Left cardiac atrium (tissue), 4 donors: Measurements from ENCODE around the gene HSD17B4. TPM values are rescaled to one million over a fixed set of nuclear protein-coding genes. Genes with fewer than 3 reads are reported as not detected.
A peak's percentile ranks its signal among the peaks of the same experiment; 100 is the strongest.
"Not testable (repeated sequence)": the region's sequence is repeated elsewhere in the genome, so short reads cannot be mapped to it uniquely, and the experiment has no call there.

Source experiments
- ATAC-seq, 2 donors: fragments of 200-7000 bp; cut with Tn5 transposase; one replicate each; pipeline ENCODE4 v1.9.1; 2020; ENCODE audit warnings: mild to moderate bottlenecking in 2 of 2, moderate library complexity in 2 of 2
- DNase-seq: peaks from one replicate; pipeline ENCODE4 v3.0.0-alpha.2; 2020
- intact Hi-C, 2 donors: fragments of 100-400 bp; cut with DNase I; formaldehyde crosslinking; loops; one replicate each; pipeline versions ENCODE4 v1.14.1 to v1.15.1; 2022 to 2023
- long read RNA-seq: library from polyadenylated mRNA; unstranded; transcript quantifications from one replicate; pipeline ENCODE4 v2.0.0, GENCODE V29; 2021
- total RNA-seq, 2 donors: library from RNA; stranded (reverse); fragmentation: NEBNext Ultra II Directional; extraction: Animal tissue kit (Norgen Biotek cat#: 25700); gene quantifications; one replicate each; pipeline ENCODE4 v1.2.1, GENCODE V29; 2021
- donor health status: DM: no; HTN: yes; CAD: no.
- donor health status: DM: no; HTN: yes; CAD: no; lungs with severe emphysema.
- donor health status: DM: yes; HTN: yes; CAD: no.
- donor health status: Dilated cardiomyopathy.

HSD17B4 gene, protein sequence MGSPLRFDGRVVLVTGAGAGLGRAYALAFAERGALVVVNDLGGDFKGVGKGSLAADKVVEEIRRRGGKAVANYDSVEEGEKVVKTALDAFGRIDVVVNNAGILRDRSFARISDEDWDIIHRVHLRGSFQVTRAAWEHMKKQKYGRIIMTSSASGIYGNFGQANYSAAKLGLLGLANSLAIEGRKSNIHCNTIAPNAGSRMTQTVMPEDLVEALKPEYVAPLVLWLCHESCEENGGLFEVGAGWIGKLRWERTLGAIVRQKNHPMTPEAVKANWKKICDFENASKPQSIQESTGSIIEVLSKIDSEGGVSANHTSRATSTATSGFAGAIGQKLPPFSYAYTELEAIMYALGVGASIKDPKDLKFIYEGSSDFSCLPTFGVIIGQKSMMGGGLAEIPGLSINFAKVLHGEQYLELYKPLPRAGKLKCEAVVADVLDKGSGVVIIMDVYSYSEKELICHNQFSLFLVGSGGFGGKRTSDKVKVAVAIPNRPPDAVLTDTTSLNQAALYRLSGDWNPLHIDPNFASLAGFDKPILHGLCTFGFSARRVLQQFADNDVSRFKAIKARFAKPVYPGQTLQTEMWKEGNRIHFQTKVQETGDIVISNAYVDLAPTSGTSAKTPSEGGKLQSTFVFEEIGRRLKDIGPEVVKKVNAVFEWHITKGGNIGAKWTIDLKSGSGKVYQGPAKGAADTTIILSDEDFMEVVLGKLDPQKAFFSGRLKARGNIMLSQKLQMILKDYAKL
- 100 to 1,000 TPM; 199 to 213 TPM for total RNA-seq
- long read RNA-seq, transcript HSD17B4-201 (24 exons, 2,685 nt) = major isoform, 124 of 152 reads
- long read RNA-seq, partial matches to known transcripts = 12 of 152 reads
- long read RNA-seq, other reads (novel, unspliced or antisense) = 10 of 152 reads

DNA sequence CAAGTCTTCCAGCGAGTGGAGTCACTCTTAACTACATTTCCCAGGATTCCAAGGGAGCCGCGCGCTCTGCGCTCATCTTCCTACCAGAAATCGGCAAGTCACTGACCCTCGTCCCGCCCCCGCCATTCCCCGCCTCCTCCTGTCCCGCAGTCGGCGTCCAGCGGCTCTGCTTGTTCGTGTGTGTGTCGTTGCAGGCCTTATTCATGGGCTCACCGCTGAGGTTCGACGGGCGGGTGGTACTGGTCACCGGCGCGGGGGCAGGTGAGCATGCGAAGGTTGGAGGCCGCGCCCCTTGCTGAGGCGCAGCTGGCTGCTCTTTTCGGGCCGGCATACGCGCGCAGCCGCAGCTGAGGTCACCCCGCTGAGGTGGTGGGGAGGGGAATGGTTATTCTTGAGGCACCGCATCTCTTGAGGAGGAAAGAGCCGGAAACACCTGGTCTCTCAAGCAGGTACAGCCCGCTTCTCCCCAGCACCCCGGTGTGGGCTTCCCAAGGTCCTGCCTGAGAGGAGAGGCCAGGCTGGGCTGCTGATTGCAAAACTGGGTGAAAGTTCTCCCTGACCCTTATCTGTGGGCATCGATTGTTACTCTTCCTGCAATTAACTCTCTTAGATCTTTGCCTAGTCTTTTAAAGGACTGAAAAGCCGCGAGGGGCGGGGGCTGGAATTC is at the start of gene HSD17B4:
Gene HSD17B4, plus strand, starts transcription at position 125 of the 667 bp plus-strand sequence. Its CDS starts 79 bp downstream, at position 204.
- ATAC-seq = peak; percentile 96 to 99
- intact Hi-C loops = no loop called here
- DNase-seq = peak; percentile 93

DNA sequence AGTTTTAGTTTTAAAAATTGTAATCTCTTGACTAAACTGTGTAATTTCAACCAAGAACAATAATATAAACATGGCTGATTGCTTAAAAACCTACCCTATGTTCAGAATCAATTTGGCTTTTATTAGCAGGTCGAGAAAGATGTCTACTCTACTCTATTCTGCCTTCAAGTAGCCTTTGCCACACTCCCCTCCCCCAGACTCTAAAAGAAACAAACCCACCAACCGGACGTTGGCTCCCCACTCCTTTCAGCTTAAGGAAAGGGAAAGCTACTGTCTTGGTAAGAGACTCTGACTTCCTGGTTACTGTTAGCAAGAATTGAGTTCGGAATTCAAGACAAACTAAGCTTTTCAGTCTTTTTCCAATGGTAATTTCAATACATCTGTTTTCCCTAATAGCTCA is 49.7 kb upstream of the HSD17B4 start:
- ATAC-seq (no peak), DNase-seq (no peak)
- intact Hi-C loops = no loop called here

DNA sequence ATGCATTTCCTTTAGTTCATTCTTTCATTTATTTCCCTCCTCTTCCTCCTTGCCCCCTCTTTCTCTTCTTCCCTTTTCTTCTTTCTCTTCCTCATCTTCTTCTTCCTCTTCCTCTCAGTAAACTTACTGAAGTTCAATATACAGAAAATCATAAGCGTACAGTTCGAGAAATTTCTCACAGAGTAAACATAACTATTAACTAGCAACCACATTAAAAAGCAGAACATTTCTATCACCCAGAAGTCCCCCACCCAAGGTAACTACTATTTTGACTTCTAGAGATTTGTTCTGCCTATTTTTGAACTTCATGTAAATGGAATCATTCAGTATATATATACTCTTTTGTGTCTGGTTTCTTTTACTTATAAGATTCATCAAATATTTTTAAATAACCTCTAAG is 48.3 kb upstream of the HSD17B4 start:
- DNase-seq (no peak), ATAC-seq (no peak)
- intact Hi-C loops = no loop called here

DNA sequence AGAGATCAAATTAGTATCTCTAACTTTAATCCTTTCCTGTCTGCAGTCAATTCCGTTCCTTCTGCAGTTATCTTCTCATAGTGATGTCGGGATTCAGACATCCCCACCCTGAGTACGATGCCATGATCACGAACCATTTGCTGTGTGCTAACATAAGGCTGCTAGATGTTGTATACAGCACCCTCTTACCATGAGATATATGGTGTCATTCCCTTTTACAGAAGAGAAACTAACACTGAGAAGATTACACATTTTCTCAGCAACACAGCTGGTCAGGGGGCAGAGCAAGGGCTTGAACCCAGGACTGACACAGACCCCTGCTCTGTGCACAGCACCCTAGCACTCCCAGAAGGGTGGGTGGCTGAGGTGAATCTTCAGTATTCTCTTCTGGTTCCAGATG is 46.9 kb upstream of the HSD17B4 start:
- intact Hi-C loops = no loop called here
- no peak for DNase-seq
- ATAC-seq = no peak

DNA sequence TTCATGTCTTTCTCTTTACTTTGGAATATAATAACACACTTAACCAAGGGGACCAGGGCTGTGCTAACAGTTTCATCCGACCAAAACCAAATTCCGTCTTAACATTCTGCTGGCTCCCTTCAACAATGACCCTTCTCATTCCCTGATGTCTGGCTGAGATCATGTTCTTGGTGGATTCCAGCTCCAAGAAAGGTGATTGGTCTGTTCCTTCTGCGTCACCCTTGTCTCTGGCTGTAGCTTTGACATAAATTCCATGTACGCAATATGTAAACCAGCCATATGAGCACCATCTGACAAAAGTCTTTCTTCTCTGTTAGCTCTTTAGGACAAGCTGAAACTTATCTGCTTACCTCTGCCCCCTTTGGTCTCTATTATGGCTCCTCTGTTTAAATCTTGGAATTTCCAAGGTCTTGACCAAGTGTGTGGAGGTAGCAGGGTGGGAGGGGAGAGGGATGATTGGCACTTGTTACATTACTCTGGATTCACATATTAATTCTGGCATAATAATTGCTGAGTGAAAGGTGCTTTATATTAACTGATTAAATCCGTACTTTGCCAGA is 45.7 kb upstream of the HSD17B4 start:
- intact Hi-C loops = no loop called here
- ATAC-seq = no peak

DNA sequence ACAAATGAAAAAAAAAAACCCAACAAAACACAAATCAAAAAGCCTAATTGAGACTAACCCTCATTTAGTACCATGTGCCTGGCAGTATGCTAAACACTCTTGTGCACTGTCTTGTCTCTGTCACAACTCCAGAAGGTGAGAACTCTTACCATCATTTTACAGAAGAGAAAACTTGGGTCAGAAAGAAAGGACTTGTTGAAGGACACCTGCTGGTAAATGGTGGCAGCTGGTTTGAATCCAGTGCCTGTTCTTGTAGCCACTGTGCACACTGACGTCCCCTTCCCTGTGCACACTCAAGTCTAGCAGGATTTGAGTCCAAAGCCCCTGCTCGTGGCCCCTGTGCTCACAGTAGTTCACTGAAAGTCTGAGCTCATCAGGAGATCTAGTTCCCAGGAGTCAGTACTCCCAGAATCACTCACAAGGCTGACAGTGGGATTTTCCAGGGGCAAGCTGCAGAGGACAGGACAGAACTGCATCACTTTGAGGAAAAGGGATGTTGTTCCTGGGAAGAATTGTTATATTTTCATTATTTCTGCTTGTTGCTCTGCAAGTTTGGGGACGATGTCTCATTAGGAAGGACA is 43.0 kb upstream of the HSD17B4 start:
- ATAC-seq = no peak
- intact Hi-C loops = no loop called here
- no peak for DNase-seq

More for the DNA sequence above, 45.7 kb upstream of the HSD17B4 start:
- DNase-seq = no peak

DNA sequence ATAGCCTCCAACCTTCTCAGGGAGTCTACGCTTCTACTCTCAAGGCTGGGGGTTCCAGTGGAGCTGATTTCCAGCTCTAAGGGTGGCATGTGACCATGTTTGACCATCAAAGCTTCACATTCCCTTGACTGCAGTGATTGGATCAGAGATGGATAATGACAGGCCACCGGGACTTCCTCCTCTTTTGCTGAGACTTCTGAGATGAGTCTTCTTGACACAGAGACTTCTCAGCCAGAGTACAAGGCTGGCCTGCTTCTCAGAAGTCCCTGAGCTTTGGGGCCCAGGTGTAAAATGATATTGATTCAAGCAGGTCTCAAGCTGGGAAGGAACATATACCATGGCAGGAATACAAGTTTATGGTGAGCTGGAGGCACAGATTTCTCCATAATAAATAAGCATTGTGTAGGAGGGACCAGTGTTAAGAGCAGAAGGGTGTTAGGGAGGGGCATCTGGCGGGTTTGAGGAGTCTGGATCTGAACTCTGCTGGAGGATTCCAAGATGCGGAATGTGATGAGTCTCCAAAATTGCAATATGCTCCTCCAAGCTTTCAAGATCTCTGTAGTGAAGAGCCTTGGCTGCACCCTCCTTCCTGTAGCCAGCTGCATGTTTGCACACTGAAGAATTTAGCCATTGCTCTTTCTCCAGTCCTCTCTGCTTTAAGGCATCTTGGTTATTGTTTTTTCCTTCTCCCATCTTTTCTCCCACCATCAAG is 41.7 kb upstream of the HSD17B4 start:
- intact Hi-C loops = loop anchor here (2.0 to 10.0 kb wide), 3 partner anchors 146 to 423 kb away; partner anchors contain the start of gene DTWD2 (in 2 of the 2)
- DNase-seq (no peak), ATAC-seq (peak in 1 of 2 donors; percentile 21)

DNA sequence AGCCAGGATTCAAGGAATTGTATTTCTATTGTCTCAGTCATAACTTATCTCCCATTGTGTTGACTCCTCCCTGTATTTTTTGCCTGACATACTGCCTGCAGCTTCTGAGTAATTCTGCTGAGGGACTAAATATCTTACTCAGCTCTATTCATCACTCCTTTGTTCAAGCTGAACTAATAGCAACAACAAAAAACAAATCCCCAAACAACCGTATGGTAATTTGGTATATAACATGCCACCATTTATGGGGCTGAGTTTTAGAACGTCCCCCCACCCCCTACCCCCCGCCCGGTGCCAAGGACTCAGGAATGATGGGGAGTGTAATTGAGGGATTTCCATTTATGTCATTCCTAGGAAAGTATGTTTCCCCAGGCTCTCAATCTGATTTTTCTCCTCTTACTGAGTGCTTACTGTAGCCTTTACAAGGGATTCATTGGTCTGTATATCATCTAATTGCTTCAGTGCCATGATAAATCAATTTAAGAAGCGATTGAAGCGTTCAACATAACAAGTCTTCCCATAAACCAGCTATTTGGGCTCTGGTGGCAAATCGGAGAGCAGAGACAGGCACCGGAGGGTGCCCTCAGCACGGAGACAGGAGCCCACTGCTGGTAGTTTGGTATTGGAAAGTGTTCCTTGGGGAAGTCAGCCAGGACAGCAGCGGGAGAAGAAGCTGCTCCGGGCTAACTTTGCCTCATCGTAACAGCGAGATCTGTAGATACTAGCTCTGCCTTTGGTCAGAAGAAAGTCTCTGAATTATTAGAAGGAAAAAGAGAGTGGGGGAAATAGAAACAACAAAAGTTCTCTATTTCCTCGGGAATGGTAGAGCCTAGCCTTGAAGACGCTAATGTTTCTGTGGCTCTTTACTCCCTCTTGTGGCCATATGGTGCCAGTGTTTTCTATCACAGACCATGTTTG is 40.7 kb upstream of the HSD17B4 start:
- ATAC-seq (peak; percentile 92 to 95), DNase-seq (peak; percentile 35)
- intact Hi-C loops = loop anchor here (2.0 to 10.0 kb wide), 4 partner anchors 97 to 424 kb away; partner anchors contain the start of gene DTWD2 (in 2 of the 2)

DNA sequence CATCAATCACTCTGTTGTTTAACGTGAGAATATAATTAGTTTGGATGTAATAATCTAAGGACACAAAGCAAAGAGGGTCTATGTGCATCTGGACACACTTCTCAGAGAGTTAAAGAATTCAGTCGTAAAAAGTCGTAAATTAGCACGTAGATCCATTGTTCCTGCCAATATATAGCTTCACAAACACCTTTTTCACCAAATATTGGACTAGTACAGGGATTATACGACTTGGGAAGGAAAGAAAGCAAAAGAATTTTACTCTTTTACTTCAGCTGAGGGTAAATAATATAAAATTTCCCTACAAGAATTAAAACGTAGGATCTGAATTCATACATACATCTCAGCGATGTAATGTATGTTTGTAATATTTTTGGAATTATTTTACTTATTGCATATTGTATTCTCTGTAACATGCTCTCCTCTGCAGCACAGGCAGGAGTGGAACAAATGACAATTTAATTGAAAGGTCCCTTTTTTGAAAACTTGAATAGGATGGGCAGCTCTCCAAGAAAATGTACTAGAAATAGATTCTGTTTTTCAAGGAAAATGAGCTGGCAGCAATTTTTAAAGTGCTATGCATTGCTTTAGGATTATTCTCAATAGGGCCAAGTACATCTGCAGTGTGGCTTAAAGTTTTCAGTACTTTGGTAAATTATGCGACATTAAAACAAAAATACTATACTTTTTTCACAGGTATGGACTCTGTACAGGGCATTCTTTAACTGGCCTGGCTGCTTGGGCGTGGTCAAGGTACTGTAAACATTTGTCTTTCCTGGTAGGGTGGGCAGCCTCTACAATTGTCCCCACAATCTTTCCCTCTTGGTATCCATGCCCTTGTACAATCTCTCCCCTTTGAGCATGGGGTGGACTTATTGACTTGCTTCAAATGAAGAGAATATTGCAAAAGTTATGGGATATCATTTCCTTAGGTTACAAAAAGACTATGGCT is 39.7 kb upstream of the HSD17B4 start:
- no peak for ATAC-seq
- intact Hi-C loops = loop anchor here (2.0 to 10.0 kb wide), 3 partner anchors 98 to 425 kb away; partner anchors contain the start of gene DTWD2 (in 1 of the 2)
- no peak for DNase-seq

DNA sequence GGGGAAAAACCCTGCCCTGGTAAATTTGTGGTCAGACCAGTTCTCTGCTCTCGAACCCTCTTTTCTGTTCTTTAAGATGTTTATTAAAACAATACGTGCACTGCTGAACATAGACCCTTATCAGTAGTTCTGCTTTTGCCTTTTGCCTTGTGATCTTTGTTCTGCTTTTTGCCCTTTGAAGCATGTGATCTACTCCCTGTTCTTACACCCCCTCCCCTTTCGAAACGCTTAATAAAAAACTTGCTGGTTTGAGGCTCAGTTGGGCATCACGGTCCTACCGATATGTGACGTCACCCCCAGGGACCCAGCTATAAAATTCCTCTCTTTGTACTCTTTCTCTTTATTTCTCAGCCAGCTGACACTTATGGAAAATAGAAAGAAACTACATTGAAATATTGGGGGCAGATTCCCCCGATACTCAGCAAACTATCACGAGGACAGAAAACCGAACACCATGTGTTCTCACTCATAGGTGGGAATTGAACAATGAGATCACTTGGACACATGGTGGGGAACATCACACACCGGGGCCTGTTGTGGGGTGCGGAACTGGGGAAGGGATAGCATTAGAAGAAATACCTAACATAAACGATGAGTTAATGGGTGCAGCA is 38.1 kb upstream of the HSD17B4 start:
- intact Hi-C loops = loop anchor here (5.0 to 10.0 kb wide), 2 partner anchors 149 to 427 kb away; partner anchors contain the start of gene DTWD2 (in 1 of the 2)
- not testable (repeated sequence) for ATAC-seq, DNase-seq

DNA sequence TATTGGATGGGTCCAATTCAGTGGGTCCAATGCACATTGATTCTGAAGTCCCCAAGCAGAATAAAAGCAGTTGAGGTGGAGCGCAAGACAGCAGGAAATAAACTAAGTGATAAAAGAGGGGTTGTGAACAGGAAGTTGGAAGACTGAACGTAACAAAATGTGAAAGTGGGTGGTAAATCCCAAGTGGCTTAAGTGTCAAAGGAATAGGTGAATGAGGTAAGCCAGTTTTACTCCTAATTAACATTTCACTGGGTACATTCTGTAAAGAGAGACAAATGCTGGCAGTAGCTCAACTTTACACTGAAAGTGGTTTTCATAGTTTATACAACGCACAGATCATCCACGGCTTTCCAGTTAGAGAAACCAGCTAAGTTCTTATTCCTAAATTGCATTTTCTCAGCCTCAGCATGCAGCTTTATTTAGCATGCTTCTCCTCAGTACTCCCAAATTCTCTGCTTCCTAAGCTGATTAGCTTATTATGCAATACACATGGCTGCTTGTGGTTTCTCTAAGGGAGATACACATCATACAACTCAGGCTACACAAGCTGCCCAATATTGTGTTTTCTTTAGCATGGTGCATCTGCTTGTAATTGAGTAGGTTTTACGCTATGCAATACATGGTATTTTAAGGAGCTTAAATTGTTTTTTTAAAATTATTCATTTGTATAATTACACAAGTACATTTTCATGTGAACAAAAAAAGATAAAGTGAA is 34.2 kb upstream of the HSD17B4 start:
- ATAC-seq (peak; percentile 53 to 83), DNase-seq (no peak)
- intact Hi-C loops = loop anchor here in 1 of 2 donors (10.0 kb wide), 1 partner anchor 153 kb away; no protein-coding TSS in a partner anchor

DNA sequence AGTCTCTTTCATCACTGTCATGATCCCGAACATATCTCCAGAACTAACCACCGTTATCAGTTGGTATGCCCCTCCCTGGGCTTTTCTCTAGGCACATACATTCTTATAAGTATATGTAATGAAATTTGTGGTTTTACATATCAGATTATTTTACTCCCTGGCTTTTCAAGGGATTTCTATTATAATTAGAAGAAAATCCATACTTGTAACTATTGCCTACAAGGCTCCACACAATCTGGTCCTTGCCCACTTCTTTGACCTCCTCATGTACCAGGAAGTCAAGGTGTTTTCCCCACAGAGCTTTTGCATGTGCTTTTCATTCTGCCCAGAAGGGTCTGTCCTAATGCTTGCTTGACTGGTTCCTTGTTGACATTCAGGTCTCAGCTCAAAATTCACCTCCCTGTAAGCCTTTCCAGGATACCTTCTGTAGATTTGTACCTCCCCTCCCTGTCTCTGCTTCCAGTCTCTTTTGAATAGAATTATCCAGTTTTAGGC is 33.6 kb upstream of the HSD17B4 start:
- intact Hi-C loops = loop anchor here in 1 of 2 donors (10.0 kb wide), 1 partner anchor 154 kb away; no protein-coding TSS in a partner anchor
- DNase-seq (no peak), ATAC-seq (peak in 1 of 2 donors; percentile 69)

DNA sequence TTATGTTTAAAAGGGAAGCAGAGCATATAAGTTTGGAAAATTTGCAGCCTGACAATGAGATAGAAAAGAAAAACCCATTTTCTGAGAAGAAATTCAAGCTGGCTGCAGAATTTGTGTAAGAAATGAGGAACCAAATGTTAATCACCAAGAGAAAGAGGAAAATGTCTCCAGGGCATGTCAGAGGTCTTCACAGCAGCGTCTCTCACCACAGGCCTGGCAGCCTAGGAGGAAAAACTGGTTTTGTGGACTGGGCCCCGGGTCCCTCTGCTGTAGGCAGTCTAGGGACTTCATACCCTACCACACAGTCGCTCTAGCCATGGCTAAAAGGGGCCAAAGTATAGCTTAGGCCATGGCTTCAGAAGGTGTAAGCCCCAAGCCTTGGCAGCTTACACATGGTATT is 32.1 kb upstream of the HSD17B4 start:
- DNase-seq (no peak), ATAC-seq (no peak)
- intact Hi-C loops = no loop called here

DNA sequence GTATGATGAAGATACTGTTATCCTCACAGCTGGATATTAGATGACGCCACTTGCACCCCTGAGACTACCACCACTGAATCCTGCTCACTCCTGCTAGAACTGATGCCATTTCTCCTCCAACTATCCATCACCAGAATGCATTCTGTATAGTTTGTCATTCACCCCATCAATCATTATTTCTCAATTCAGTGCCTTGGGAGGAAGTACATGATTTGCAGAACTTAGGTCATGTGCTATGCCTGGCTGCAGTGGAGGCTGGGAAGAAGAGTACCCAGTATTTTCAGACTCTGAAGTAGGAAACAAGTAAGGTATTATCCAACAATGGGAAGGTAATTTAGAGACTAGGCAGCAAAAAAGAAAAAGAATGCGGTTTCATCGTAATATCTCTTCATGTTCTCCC is 26.2 kb upstream of the HSD17B4 start:
- intact Hi-C loops = no loop called here
- ATAC-seq = peak in 1 of 2 donors; percentile 34
- DNase-seq = no peak
